GM20000 (cell line): Measurements from ENCODE around the gene APOC4.
"Not testable (repeated sequence)": the region's sequence is repeated elsewhere in the genome, so short reads cannot be mapped to it uniquely, and the experiment has no call there.

Source experiments
- DNase-seq: peaks from one replicate; pipeline ENCODE4 v3.0.0; 2012; ENCODE audit warnings: low spot score
- TF ChIP-seq, protein P1 (sequence below): IDR thresholded peaks from 2 replicates; pipeline ENCODE4 v1.5.1; 2012; ENCODE audit warnings: mild to moderate bottlenecking, control low read depth; ENCODE audit errors: extremely low read depth, missing control alignments

The APOC4 gene

DNA sequence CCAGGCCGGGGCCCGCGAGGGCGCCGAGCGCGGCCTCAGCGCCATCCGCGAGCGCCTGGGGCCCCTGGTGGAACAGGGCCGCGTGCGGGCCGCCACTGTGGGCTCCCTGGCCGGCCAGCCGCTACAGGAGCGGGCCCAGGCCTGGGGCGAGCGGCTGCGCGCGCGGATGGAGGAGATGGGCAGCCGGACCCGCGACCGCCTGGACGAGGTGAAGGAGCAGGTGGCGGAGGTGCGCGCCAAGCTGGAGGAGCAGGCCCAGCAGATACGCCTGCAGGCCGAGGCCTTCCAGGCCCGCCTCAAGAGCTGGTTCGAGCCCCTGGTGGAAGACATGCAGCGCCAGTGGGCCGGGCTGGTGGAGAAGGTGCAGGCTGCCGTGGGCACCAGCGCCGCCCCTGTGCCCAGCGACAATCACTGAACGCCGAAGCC, 33.2 kb upstream of the APOC4 start:
- TF ChIP-seq, protein P1, sequence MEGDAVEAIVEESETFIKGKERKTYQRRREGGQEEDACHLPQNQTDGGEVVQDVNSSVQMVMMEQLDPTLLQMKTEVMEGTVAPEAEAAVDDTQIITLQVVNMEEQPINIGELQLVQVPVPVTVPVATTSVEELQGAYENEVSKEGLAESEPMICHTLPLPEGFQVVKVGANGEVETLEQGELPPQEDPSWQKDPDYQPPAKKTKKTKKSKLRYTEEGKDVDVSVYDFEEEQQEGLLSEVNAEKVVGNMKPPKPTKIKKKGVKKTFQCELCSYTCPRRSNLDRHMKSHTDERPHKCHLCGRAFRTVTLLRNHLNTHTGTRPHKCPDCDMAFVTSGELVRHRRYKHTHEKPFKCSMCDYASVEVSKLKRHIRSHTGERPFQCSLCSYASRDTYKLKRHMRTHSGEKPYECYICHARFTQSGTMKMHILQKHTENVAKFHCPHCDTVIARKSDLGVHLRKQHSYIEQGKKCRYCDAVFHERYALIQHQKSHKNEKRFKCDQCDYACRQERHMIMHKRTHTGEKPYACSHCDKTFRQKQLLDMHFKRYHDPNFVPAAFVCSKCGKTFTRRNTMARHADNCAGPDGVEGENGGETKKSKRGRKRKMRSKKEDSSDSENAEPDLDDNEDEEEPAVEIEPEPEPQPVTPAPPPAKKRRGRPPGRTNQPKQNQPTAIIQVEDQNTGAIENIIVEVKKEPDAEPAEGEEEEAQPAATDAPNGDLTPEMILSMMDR = no peak
- no peak for DNase-seq

DNA sequence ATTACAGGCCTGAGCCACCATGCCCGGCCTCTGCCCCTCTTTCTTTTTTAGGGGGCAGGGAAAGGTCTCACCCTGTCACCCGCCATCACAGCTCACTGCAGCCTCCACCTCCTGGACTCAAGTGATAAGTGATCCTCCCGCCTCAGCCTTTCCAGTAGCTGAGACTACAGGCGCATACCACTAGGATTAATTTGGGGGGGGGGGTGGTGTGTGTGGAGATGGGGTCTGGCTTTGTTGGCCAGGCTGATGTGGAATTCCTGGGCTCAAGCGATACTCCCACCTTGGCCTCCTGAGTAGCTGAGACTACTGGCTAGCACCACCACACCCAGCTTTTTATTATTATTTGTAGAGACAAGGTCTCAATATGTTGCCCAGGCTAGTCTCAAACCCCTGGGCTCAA, 32.3 kb upstream of the APOC4 start:
- no peak for DNase-seq
- TF ChIP-seq, protein P1 = no peak

DNA sequence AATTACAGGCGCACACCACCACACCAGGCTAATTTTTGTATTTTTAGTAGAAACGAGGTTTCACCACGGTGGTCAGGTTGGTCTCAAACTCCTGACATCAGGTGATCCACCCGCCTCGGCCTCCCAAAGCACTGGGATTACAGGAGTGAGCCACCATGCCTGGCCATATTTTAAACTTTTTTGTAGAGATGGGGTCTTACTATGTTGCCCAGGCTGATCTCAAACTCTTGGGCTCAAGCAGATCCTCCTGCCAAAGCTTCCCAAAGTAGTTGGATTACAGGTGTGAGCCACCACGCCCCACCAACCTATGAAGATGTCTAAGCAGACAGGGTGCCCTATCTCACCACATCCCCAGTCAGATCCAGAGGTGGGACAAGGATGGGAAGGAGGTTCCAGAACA, 30.1 kb upstream of the APOC4 start:
- DNase-seq = not testable (repeated sequence)

DNA sequence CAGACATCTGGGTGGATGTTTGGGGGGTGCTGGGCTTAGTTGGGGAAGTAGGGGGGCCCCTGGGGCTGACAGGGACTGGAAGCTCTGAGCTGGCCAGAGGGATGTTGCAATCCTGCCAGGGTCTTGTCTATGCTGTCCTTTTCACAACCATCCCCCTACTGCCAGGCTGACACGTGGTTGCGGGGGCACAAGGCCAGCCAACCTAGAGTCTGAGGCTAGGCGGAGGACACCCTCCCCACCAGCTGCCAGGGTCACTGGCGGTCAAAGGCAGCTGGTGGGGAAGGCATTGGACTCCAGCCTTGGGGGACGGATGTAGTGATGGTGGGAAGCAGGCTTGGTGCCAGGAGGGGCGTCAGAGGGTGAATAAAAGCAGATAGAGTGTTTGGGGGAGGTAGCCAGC, 29.2 kb upstream of the APOC4 start:
- no peak for DNase-seq
- TF ChIP-seq, protein P1 = no peak

DNA sequence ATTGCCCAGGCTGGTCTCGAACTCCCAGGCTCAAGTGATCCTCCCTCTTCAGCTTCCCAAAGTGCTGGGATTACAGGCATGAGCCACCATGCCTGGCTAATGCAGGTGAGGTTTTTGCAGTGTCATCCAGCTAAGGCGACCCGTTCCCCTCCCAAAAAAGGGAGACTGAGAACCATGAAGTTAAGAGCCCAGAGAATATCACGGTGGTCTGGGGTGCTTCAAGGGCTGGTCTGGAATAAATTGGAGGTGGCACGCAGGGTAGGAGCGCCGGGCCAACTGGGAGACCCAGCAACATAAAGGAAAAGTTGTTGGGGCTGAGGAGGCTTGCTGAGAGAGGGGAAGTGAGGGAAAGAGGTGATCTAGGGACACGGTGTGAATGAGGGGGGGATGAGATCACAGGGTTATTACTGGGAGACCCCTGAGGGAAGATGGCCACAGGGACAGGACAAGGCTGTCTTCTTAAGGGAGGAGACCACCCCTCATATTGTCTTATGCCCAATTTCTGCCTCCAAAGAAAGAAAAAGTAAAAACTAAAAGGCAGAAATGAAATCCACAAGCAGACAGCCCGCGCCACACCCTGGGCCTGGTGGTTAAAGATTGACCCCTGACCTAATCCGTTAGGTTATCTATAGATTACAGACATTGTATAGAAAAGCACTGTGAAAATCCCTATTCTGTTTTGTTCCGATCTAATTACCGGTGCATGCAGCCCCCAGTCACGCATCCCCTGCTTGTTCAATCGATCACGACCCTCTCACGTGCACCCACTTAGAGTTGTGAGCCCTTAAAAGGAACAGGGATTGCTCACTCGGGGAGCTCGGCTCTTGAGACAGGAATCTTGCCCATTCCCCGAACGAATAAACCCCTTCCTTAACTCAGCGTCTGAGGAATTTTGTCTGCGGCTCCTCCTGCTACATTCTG, 28.3 kb upstream of the APOC4 start:
- DNase-seq = not testable (repeated sequence)

DNA sequence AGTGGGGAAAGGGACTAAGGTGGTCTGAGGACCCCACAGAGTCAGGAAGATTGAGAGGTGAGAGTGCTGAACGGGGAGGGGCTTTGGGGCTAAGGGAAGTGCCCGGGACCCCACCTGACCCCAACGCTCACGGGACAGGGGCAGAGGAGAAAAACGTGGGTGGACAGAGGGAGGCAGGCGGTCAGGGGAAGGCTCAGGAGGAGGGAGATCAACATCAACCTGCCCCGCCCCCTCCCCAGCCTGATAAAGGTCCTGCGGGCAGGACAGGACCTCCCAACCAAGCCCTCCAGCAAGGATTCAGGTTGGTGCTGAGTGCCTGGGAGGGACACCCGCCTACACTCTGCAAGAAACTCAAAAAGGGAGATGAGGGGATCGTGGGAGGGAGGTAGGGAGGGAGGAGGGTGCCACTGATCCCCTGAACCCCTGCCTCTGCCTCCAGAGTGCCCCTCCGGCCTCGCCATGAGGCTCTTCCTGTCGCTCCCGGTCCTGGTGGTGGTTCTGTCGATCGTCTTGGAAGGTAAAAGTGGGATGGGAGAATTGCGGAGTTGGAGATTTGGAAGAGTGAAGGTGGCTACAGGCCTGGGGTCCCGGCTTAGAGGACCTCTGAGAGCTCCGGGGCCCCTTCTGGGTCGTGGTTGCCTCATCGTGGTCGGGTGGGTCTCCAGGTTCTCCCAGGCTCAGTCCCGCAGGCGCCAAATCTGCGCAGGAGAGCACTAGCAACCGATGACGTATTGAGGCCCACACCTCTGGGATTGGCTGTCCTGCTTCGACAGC, 27.4 kb upstream of the APOC4 start, which contains the start of gene APOC1:
Gene APOC1 (plus strand): TSS at position 176 of the 774 bp plus-strand sequence. CDS start 284 bp downstream, at position 460.
- DNase-seq = peak; percentile 96

DNA sequence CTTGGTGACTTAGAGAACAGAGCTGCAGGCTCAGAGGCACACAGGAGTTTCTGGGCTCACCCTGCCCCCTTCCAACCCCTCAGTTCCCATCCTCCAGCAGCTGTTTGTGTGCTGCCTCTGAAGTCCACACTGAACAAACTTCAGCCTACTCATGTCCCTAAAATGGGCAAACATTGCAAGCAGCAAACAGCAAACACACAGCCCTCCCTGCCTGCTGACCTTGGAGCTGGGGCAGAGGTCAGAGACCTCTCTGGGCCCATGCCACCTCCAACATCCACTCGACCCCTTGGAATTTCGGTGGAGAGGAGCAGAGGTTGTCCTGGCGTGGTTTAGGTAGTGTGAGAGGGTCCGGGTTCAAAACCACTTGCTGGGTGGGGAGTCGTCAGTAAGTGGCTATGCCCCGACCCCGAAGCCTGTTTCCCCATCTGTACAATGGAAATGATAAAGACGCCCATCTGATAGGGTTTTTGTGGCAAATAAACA, 17.8 kb upstream of the APOC4 start:
- TF ChIP-seq, protein P1 = no peak

DNA sequence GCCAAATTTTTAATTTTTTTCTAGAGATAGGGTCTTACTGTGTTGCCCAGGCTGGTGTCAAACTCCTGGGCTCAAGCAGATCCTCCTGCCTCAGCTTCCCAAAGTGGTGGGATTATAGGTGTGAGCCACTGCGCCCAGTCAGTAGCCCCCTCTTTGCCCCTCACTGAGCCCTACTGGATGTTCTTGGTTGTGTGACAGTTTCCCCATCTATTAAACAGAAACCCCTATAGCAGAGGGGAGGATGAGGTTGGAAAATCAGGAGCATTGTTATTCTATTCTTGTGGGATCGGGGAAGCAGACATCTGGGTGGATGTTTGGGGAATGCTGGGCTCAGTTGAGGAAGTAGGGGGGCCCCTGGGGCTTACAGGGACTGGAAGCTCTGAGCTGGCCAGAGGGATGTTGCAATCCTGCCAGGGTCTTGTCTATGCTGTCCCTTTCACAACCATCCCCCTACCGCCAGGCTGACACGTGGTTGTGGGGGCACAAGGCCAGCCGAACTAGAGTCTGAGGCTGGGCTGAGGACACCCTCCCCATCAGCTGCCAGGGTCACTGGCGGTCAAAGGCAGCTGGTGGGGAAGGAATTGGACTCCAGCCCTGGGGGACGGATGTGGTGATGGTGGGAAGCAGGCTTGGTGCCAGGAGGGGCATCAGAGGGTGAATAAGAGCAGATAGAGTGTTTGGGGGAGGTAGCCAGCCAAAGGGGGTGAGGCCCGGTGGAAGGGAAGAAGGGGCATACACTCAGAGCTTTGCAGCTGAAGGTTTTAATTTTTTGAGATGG, 16.7 kb upstream of the APOC4 start:
- TF ChIP-seq, protein P1 = no peak
- no peak for DNase-seq

More for the DNA sequence above, 17.8 kb upstream of the APOC4 start:
- DNase-seq = no peak

DNA sequence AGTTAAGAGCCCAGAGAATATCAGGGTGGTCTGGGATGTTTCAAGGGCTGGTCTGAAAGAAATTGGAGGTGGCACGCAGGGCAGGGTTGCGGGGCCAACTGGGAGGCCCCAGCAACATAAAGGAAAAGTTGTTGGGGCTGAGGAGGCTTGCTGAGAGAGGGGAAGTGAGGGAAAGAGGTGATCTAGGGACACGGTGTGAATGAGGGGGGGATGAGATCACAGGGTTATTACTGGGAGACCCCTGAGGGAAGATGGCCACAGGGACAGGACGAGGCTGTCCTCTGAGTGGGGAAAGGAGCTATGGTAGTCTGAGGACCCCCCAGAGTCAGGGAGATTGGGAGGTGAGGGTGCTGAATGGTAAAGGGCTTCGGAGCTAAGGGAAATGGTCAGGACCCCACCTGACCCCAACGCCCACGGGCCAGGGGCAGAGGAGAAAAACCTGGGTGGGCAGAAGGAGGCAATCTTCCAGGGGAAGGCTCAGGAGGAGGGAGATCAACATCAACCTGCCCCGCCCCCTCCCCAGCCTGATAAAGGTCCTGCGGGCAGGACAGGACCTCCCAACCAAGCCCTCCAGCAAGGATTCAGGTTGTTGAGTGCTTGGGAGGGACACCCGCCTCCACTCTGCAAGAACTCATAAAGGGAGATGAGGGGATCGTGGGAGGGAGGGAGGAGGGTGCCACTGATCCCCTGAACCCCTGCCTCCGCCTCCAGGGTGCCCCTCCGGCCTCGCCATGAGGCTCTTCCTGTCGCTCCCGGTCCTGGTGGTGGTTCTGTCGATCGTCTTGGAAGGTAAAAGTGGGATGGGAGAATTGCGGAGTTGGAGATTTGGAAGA, 15.6 kb upstream of the APOC4 start:
- not testable (repeated sequence) for DNase-seq
